ENCODE data around the gene KRT20. TPM values are rescaled to one million over a fixed set of nuclear protein-coding genes. Genes with fewer than 3 reads are reported as not detected.

Gene KRT20
- total RNA-seq, 1 experiment from 2014 or later, result not detected

GRCh38 chr17:40888196-40888720 lies 3.2 kb upstream of the KRT20 start:
- no peak overlapping the region for H3K4me2 ChIP-seq (ENCODE audit: insufficient read depth, insufficient read length, low read length)
- H3K27ac Mint-ChIP-seq, result no peak overlapping the region
- H3K23ac ChIP-seq (ENCODE audit: insufficient read length, low read depth, low read length), result no peak overlapping the region
- no peak overlapping the region for H2BK20ac ChIP-seq (ENCODE audit: low read depth, low read length, poor library complexity, severe bottlenecking)
- H4K91ac ChIP-seq (ENCODE audit: insufficient read length, low read depth, low read length), result no peak overlapping the region
- no peak overlapping the region for H3T11ph ChIP-seq (ENCODE audit: low read length)
- no peaks in the 10 kb centered on the region for H3K4me1 ChIP-seq (ENCODE audit: insufficient read depth, low read length)
- H3K9ac ChIP-seq (ENCODE audit: extremely low read depth, insufficient read length, low read length), result no peak overlapping the region
- H3K79me1 ChIP-seq (ENCODE audit: insufficient read depth, low read depth, low read length, poor library complexity, severe bottlenecking), result no peaks in the 10 kb centered on the region
- no peak overlapping the region for H3K56ac ChIP-seq (ENCODE audit: insufficient read length, low read depth, low read length)
- H3K9me3 Mint-ChIP-seq, result no peaks in the 10 kb centered on the region
- no peak for TF ChIP-seq CTCF (conservative IDR thresholded peaks at IDR 0.05)
- no peak overlapping the region for H4K8ac ChIP-seq (replicated peaks; ENCODE audit: insufficient read length, low read depth, low read length)
- H3K9me3 ChIP-seq (ENCODE audit: control insufficient read depth, low read depth, low read length), result no peaks in the 10 kb centered on the region
- H3K27me3 Mint-ChIP-seq (ENCODE audit: low read depth), result peaks cover 13% of the 10 kb centered on the region
- no peak for DNase-seq
- no peak overlapping the region for H3K4ac ChIP-seq (ENCODE audit: low read depth, low read length)
- H3K4me1 Mint-ChIP-seq, result no peaks in the 10 kb centered on the region
- H3K36me3 Mint-ChIP-seq (ENCODE audit: insufficient read depth in 1 of 3, low read depth in 3 of 3), result no peaks in the 10 kb centered on the region
- no peaks in the 10 kb centered on the region for H3K27me3 ChIP-seq (ENCODE audit: insufficient read depth, low read length)
- H4K5ac ChIP-seq (ENCODE audit: insufficient read length, low read depth, low read length), result no peak overlapping the region
- H2BK15ac ChIP-seq (ENCODE audit: low read depth, low read length), result no peak overlapping the region
- H2BK120ac ChIP-seq (ENCODE audit: low read depth, low read length, poor library complexity, severe bottlenecking), result no peak overlapping the region
- H3K23me2 ChIP-seq (ENCODE audit: insufficient read length, low read depth, low read length, poor library complexity, severe bottlenecking), result no peaks in the 10 kb centered on the region
- H3K27ac ChIP-seq (ENCODE audit: insufficient read length, low read depth, low read length), result no peak overlapping the region
- H3K18ac ChIP-seq (ENCODE audit: insufficient read length, low read depth, low read length), result no peak overlapping the region
- no peak overlapping the region for H2AFZ ChIP-seq (ENCODE audit: low read length)
- H4K20me1 ChIP-seq (ENCODE audit: control insufficient read depth, insufficient read depth, insufficient read length), result no peaks in the 10 kb centered on the region
- no peak overlapping the region for H2BK5ac ChIP-seq (ENCODE audit: insufficient read length, low read length)
- H3K14ac ChIP-seq (ENCODE audit: insufficient read depth, low read length), result no peak overlapping the region
- no peak overlapping the region for H2AK5ac ChIP-seq (ENCODE audit: insufficient read length, low read length)
- WGBS (ENCODE audit: extremely low coverage, insufficient read length, low lambda C conversion rate), result no CpG with 5 or more reads among the region's 2 CpGs
- H3K79me2 ChIP-seq (ENCODE audit: insufficient read depth, low read length), result no peaks in the 10 kb centered on the region
- no peak overlapping the region for H3K4me3 Mint-ChIP-seq
- no peak overlapping the region for H2BK12ac ChIP-seq (ENCODE audit: insufficient read length, low read depth, low read length)

Data from H9 (cell line).